Retinal pigment epithelial cell (primary cell): ENCODE results near the gene ELAVL1.
"Not testable (repeated sequence)": the region's sequence is repeated elsewhere in the genome, so short reads cannot be mapped to it uniquely, and the experiment has no call there.

ENCODE experiments used
- DNase-seq: peaks from one replicate; pipeline ENCODE4 v3.0.0-alpha.2; 2010; ENCODE audit warnings: low read depth
- H3K4me3 ChIP-seq: 2 replicates; pipeline ENCODE4 v1.5.1; 2011; ENCODE audit warnings: mild to moderate bottlenecking, low read length, control low read depth, moderate library complexity
- CTCF ChIP-seq: conservative IDR thresholded peaks from 2 replicates; pipeline ENCODE4 v1.5.1; 2011; ENCODE audit warnings: low read depth, low read length, control low read depth, inconsistent platforms

Gene ELAVL1

GRCh38 chr19:8030960-8031359, 25.5 kb upstream of the ELAVL1 start:
- DNase-seq = no peak
- TF ChIP-seq CTCF = no peak
- H3K4me3 ChIP-seq = no peak overlapping the region

- H3K4me3 ChIP-seq = no peak overlapping the region
- peak; percentile 7 for TF ChIP-seq CTCF
- DNase-seq = no peak
These were observed 23.6 kb upstream of the ELAVL1 start for GRCh38 chr19:8028951-8029491.

- no peak for TF ChIP-seq CTCF
- no peak overlapping the region for H3K4me3 ChIP-seq
- no peak for DNase-seq
These were observed 19.9 kb upstream of the ELAVL1 start for GRCh38 chr19:8025316-8025715.

GRCh38 chr19:8024256-8024655, 18.8 kb upstream of the ELAVL1 start:
- not testable (repeated sequence) for H3K4me3 ChIP-seq, DNase-seq

GRCh38 chr19:8023371-8023770, 17.9 kb upstream of the ELAVL1 start:
- DNase-seq = no peak
- no peak for TF ChIP-seq CTCF
- H3K4me3 ChIP-seq = no peak overlapping the region

GRCh38 chr19:8022275-8022674, 16.8 kb upstream of the ELAVL1 start:
- no peak for TF ChIP-seq CTCF
- no peak for DNase-seq
- no peak overlapping the region for H3K4me3 ChIP-seq

GRCh38 chr19:8021374-8021773, 15.9 kb upstream of the ELAVL1 start:
- DNase-seq = no peak
- TF ChIP-seq CTCF = no peak
- H3K4me3 ChIP-seq = no peak overlapping the region

- TF ChIP-seq CTCF = no peak
- H3K4me3 ChIP-seq = no peak overlapping the region
- DNase-seq = no peak
These were observed 15.2 kb upstream of the ELAVL1 start for GRCh38 chr19:8020681-8021080.
